Esophagus squamous epithelium (tissue), 5 donors: ENCODE data around the gene GNB5. TPM values are rescaled to one million over a fixed set of nuclear protein-coding genes. Genes with fewer than 3 reads are reported as not detected.

Experiments
- DNase-seq: peaks from one replicate; lab custom pipeline; 2025; lab: John Stamatoyannopoulos, UW
- H3K27ac ChIP-seq, 4 donors: fragments of 200-600 bp; sonication (generic); one replicate each; pipeline ENCODE4 v1.5.1; 2016 to 2019; ENCODE audit warnings: mild to moderate bottlenecking in 1 of 4
- H3K27me3 ChIP-seq, 4 donors: fragments of 200-600 bp; sonication (generic); 1 replicate in 3 of 4; 2 replicates in 1 of 4; pipeline versions ENCODE4 v1.5.1 to v1.6.0; 2017 to 2021; ENCODE audit warnings: antibody characterized with exemption in 1 of 4
- H3K36me3 ChIP-seq, 3 donors: fragments of 200-600 bp; sonication (generic); one replicate each; pipeline ENCODE4 v1.5.1; 2016 to 2019
- H3K4me1 ChIP-seq, 3 donors: fragments of 200-600 bp; sonication (generic); one replicate each; pipeline ENCODE4 v1.5.1; 2017 to 2019
- H3K4me3 ChIP-seq, 4 donors: fragments of 200-600 bp; sonication (generic); 1 replicate in 3 of 4; 2 replicates in 1 of 4; pipeline ENCODE4 v1.5.1; 2016 to 2019; ENCODE audit warnings: mild to moderate bottlenecking in 2 of 4, moderate library complexity in 1 of 4
- H3K9me3 ChIP-seq, 3 donors: fragments of 200-600 bp; sonication (generic); one replicate each; pipeline ENCODE4 v1.5.1; 2016 to 2019
- CTCF ChIP-seq, 6 experiments: fragments of 450-650 bp in 4 of 6; fragments of 200-600 bp in 2 of 6; sonication (generic) in 2 of 6; IDR thresholded peaks; one replicate each; pipeline ENCODE4 v1.5.1; 2016 to 2019; ENCODE audit warnings: antibody characterized with exemption in 6 of 6, mild to moderate bottlenecking in 4 of 6, moderate library complexity in 4 of 6
- POLR2A ChIP-seq, 4 donors: fragments of 450-650 bp; IDR thresholded peaks; one replicate each; pipeline ENCODE4 v1.6.1; 2017; ENCODE audit warnings: antibody characterized with exemption in 4 of 4, mild to moderate bottlenecking in 4 of 4, moderate library complexity in 3 of 4
- WGBS, 2 donors: methylation state at CpG; one replicate each; pipeline ENCODE4 v1.1.5; 2018; 5-methylcytosine and 5-hydroxymethylcytosine counted together
- intact Hi-C: fragments of 100-400 bp; cut with DNase I; formaldehyde crosslinking; loops from one replicate; pipeline ENCODE4 v1.15.0; 2022
- total RNA-seq, 4 donors: library from RNA; depleted of rRNA; stranded (reverse); fragments of >200 nt; gene quantifications; one replicate each; pipeline ENCODE4 v1.1.0, GENCODE V29; 2016
- donor health status: DM: yes; HTN: yes; CAD: no.

The GNB5 gene
- total RNA-seq, 4 donors from 2014 or later = 16.4 to 22.3 (median 19.9) TPM

GRCh38 chr15:52082197-52083036 lies 108.8 kb downstream of the GNB5 start:
- DNase-seq = no peak
- intact Hi-C loops = loop anchor here (10.0 kb wide), 1 partner anchor 98 kb away; no protein-coding TSS in a partner anchor
- WGBS, 2 donors = 73 to 89% methylated on average over 5 of the region's 5 CpGs

GRCh38 chr15:52080706-52081392 lies 110.3 kb downstream of the GNB5 start:
- TF ChIP-seq CTCF (IDR thresholded peaks at IDR 0.05) = no peak
- intact Hi-C loops = loop anchor here (10.0 kb wide), 1 partner anchor 96 kb away; no protein-coding TSS in a partner anchor
- whole genome bisulfite sequencing, 2 donors = 91 to 92% methylated on average over 9 of the region's 9 CpGs

More at GRCh38 chr15:52082197-52083036, 108.8 kb downstream of the GNB5 start:
- peaks cover 0 to 15% (median 7%) of the 10 kb centered on the region in 3 donors for H3K9me3 ChIP-seq
- no peak overlapping the region for H3K27ac ChIP-seq
- H3K27me3 ChIP-seq = no peaks in the 10 kb centered on the region
- no peak overlapping the region for H3K4me3 ChIP-seq
- no peak for TF ChIP-seq CTCF (IDR thresholded peaks at IDR 0.05)
- no peak for TF ChIP-seq POLR2A (IDR thresholded peaks at IDR 0.05)
- no peaks in the 10 kb centered on the region for H3K36me3 ChIP-seq
- peaks cover 5 to 30% (median 18%) of the 10 kb centered on the region in 3 donors for H3K4me1 ChIP-seq

GRCh38 chr15:52080031-52080430 lies 111.2 kb downstream of the GNB5 start:
- Histone ChIP-seq H3K4me3 (no peak overlapping the region), H3K9me3 (no peaks in the 10 kb centered on the region), H3K27me3 (no peaks in the 10 kb centered on the region), H3K4me1 (peaks cover 12 to 46% (median 23%) of the 10 kb centered on the region in 3 donors), H3K27ac (no peak overlapping the region), H3K36me3 (no peaks in the 10 kb centered on the region)
- DNase-seq = no peak
- 68 to 70% methylated on average over 5 of the region's 5 CpGs for WGBS, 2 donors
- intact Hi-C loops = loop anchor here (10.0 kb wide), 1 partner anchor 95 kb away; no protein-coding TSS in a partner anchor
- TF ChIP-seq CTCF (IDR thresholded peaks at IDR 0.05) (no peak), POLR2A (IDR thresholded peaks at IDR 0.05) (no peak)

More at GRCh38 chr15:52080706-52081392, 110.3 kb downstream of the GNB5 start:
- Histone ChIP-seq H3K36me3 (no peaks in the 10 kb centered on the region), H3K4me1 (peaks cover 12 to 46% (median 26%) of the 10 kb centered on the region in 3 donors), H3K9me3 (peaks cover 0 to under 1% (median 0%) of the 10 kb centered on the region in 3 donors), H3K4me3 (no peak overlapping the region), H3K27ac (no peak overlapping the region), H3K27me3 (no peaks in the 10 kb centered on the region)
- DNase-seq = no peak

- WGBS, 2 donors = 53 to 55% methylated on average over 11 to 13 of the region's 13 CpGs
- Histone ChIP-seq H3K4me3 (no peak overlapping the region), H3K27ac (peak overlapping the region in 3 of 4 donors; percentile 79 to 90 (median 90)), H3K27me3 (no peaks in the 10 kb centered on the region), H3K36me3 (no peaks in the 10 kb centered on the region), H3K4me1 (peaks cover 12 to 55% (median 27%) of the 10 kb centered on the region in 3 donors), H3K9me3 (no peaks in the 10 kb centered on the region)
- DNase-seq = no peak
- TF ChIP-seq POLR2A (IDR thresholded peaks at IDR 0.05) (no peak), CTCF (IDR thresholded peaks at IDR 0.05) (peak; percentile 52 to 87 (median 78))
- intact Hi-C loops = no loop called here
These were observed 112.1 kb downstream of the GNB5 start for GRCh38 chr15:52078876-52079700.
